DND-41 (cell line): ENCODE data around the gene TAOK3.
A peak's percentile ranks its signal among the peaks of the same experiment; 100 is the strongest.

Source experiments
- ATAC-seq: fragments of 200-7000 bp; cut with Tn5 transposase; 3 replicates; pipeline ENCODE4 v1.9.1; 2021; ENCODE audit warnings: low read depth; ENCODE audit not compliant: insufficient read depth
- DNase-seq: peaks from one replicate; pipeline ENCODE4 v3.0.0-alpha.2; 2020
- H2AFZ ChIP-seq: 2 replicates; pipeline ENCODE4 v1.6.0; 2012; ENCODE audit warnings: low read depth, low read length
- H3K27ac ChIP-seq: 2 replicates; pipeline ENCODE4 v1.5.1; 2012; ENCODE audit warnings: low read length, inconsistent platforms
- H3K27me3 ChIP-seq: fragments of 200-600 bp; sonication (generic); 2 replicates; pipeline ENCODE4 v1.6.0; 2012; ENCODE audit warnings: low read length, mild to moderate bottlenecking, inconsistent platforms; ENCODE audit not compliant: insufficient read depth, poor library complexity
- H3K36me3 ChIP-seq: 2 replicates; pipeline ENCODE4 v1.5.1; 2012; ENCODE audit warnings: low read length, inconsistent platforms; ENCODE audit not compliant: insufficient read depth
- H3K4me1 ChIP-seq: 2 replicates; pipeline ENCODE4 v1.5.1; 2012; ENCODE audit warnings: mild to moderate bottlenecking, low read length; ENCODE audit not compliant: insufficient read depth
- H3K4me2 ChIP-seq: 2 replicates; pipeline ENCODE4 v1.6.0; 2012; ENCODE audit warnings: mild to moderate bottlenecking, moderate library complexity, low read length, inconsistent platforms; ENCODE audit not compliant: insufficient read depth
- H3K4me3 ChIP-seq, 2 experiments: fragments of 200-600 bp in 1 of 2; shearing (Covaris generic) in 1 of 2; 2 replicates each; pipeline ENCODE4 v1.5.1; 2012 to 2016; ENCODE audit warnings: inconsistent platforms in 2 of 2, low read length in 2 of 2, mild to moderate bottlenecking in 2 of 2, low read depth in 1 of 2, moderate library complexity in 1 of 2
- H3K79me2 ChIP-seq: 2 replicates; pipeline ENCODE4 v1.6.0; 2012; ENCODE audit warnings: low read length, inconsistent platforms; ENCODE audit not compliant: insufficient read depth
- H3K9ac ChIP-seq: 2 replicates; pipeline ENCODE4 v1.6.0; 2012; ENCODE audit warnings: low read depth, mild to moderate bottlenecking, inconsistent platforms, low read length, moderate library complexity
- H3K9me3 ChIP-seq: 2 replicates; pipeline ENCODE4 v1.5.1; 2012; ENCODE audit warnings: low read length, moderate library complexity, mild to moderate bottlenecking, inconsistent platforms; ENCODE audit not compliant: insufficient read depth, severe bottlenecking
- H4K20me1 ChIP-seq: 2 replicates; pipeline ENCODE4 v1.6.0; 2012; ENCODE audit warnings: low read length; ENCODE audit not compliant: insufficient read depth
- EZH2 ChIP-seq: IDR thresholded peaks from 3 replicates; pipeline ENCODE4 v1.6.1; 2012; ENCODE audit warnings: borderline replicate concordance, low read depth, mild to moderate bottlenecking, moderate library complexity, low read length, inconsistent platforms; ENCODE audit not compliant: severe bottlenecking
- TF ChIP-seq, protein P1 (sequence below): IDR thresholded peaks from 2 replicates; pipeline ENCODE4 v1.5.1; 2012; ENCODE audit warnings: borderline replicate concordance, low read length, moderate library complexity, mild to moderate bottlenecking; ENCODE audit not compliant: poor library complexity, severe bottlenecking; ENCODE audit errors: extremely low read depth

The TAOK3 gene

DNA sequence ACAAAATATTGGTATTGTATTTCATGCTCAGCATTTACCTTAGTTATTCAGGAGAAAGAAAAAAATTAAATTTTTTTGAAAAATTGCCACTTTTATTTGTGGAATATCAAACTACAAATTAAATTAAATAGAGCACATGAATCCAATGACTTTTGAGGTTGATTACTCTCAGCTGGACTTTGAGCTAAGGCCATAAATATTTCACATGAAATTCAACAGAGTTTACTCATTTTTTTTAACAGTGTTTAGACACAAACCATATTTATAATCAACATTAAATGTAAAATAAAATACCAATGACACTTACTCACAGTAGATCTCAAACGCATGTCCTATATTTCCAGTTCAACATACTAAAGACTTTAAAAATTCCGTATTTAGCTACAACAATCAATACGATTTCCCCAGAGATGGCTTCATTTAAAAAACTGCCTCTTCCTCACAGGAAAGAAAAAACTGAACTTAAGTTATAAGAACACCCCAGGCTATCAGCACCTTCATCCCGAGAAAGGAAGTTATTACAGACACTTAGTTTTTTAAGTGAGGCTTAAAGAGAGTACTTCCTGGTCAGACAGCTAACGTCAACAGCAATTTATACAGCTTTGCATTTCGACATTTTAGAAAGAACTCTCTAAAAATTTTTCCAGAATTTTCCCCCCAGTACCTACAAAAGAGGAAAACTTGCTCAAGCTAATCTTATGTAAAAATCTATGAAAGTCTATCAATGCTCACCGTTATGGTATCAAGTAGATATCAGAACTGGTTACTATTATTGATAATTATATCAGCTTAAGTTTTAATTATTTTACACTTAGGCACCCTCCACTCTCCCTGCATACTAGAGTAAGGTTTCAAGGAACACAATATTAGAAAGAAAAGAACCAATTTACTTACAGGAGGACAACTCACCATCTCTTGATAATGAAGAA, 13.8 kb downstream of the TAOK3 start:
- Histone ChIP-seq H3K9me3 (no peaks in the 10 kb centered on the region), H3K36me3 (0 out of 2 replicates have a peak, but pooled peaks cover 10% of the 10 kb centered on the region), H3K4me1 (peaks cover 41% of the 10 kb centered on the region), H3K4me2 (peak overlapping the region; percentile 84), H2AFZ (peak overlapping the region; percentile 70), H3K9ac (peak overlapping the region; percentile 74), H3K27me3 (no peaks in the 10 kb centered on the region), H4K20me1 (no peaks in the 10 kb centered on the region), H3K4me3 (peak overlapping the region; percentile 66 to 71), H3K79me2 (peaks cover 57% of the 10 kb centered on the region), H3K27ac (peak overlapping the region; percentile 91)
- ATAC-seq (peak; percentile 59), DNase-seq (no peak)
- TF ChIP-seq EZH2 = no peak
- TF ChIP-seq, protein P1, sequence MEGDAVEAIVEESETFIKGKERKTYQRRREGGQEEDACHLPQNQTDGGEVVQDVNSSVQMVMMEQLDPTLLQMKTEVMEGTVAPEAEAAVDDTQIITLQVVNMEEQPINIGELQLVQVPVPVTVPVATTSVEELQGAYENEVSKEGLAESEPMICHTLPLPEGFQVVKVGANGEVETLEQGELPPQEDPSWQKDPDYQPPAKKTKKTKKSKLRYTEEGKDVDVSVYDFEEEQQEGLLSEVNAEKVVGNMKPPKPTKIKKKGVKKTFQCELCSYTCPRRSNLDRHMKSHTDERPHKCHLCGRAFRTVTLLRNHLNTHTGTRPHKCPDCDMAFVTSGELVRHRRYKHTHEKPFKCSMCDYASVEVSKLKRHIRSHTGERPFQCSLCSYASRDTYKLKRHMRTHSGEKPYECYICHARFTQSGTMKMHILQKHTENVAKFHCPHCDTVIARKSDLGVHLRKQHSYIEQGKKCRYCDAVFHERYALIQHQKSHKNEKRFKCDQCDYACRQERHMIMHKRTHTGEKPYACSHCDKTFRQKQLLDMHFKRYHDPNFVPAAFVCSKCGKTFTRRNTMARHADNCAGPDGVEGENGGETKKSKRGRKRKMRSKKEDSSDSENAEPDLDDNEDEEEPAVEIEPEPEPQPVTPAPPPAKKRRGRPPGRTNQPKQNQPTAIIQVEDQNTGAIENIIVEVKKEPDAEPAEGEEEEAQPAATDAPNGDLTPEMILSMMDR = no peak

DNA sequence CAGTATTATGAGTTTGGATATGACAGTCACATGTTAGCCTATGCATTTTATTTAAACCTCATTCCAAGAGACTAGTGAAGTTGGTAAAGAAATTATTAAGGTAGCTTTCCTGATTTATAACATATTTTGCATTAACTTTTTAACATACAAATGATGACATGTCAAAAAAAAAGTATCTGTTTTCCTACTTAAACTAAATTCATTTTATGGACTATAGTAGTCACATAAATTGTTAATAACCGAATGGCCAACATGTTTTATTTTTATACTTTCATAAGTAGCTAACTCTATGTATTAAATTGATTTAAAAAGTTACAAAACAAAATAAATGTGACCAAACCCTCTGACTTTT, 14.7 kb downstream of the TAOK3 start:
- Histone ChIP-seq H3K4me1 (peaks cover 44% of the 10 kb centered on the region), H3K36me3 (0 out of 2 replicates have a peak, but pooled peaks cover 12% of the 10 kb centered on the region), H3K9me3 (no peaks in the 10 kb centered on the region), H3K4me3 (peak overlapping the region; percentile 66 to 71; a peak in 3 of 4 replicates), H2AFZ (no peak overlapping the region), H3K9ac (peak overlapping the region; percentile 74), H3K4me2 (peak overlapping the region; percentile 84), H4K20me1 (0 out of 2 replicates have a peak, but pooled peaks cover 6% of the 10 kb centered on the region), H3K27ac (peak overlapping the region; percentile 91), H3K27me3 (no peaks in the 10 kb centered on the region), H3K79me2 (peaks cover 66% of the 10 kb centered on the region)
- ATAC-seq = no peak
- no peak for DNase-seq
- TF ChIP-seq EZH2 = no peak
- TF ChIP-seq, protein P1 = no peak

DNA sequence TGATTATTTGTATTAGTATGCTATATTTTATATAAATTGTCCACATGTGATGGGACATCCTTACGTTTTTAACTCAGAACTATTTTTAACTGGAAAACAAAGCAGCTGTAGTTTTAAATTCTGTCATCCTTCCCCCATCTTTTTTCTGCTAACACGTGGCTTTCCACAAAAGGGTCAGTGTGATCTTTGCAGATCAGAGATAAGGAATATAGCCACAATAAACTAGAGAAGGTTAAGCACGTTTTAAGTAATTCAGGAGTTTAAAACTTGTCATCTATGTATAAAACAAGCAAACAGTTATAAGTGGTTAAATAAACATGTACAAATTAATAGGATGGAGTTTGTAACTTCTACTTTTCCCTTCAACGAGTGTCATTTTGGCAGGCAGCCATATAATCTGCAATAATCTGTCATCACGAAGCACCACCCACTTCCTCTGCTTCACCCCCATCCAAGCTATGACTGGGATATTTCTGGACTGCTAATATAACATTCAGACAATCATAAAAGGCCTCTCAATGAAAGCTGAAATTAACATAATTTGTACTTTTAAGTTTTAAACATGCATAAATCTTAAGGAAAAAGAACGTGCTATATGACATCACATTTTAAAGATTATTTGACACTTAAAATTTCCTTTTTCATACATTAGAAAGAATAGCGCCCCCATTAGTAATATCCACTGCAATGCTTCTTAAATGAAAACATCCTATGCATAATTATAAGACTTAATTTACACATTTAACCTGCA, 15.3 kb downstream of the TAOK3 start:
- Histone ChIP-seq H2AFZ (0 out of 2 replicates have a peak overlapping the region, but pooled peaks have one; percentile 56), H3K27me3 (no peaks in the 10 kb centered on the region), H3K36me3 (peaks cover 12% of the 10 kb centered on the region; the same call in 1 of the 2 replicates), H3K9me3 (no peaks in the 10 kb centered on the region), H3K4me1 (peaks cover 44% of the 10 kb centered on the region), H3K4me3 (peak overlapping the region; percentile 66 to 71; a peak in 3 of 4 replicates), H4K20me1 (0 out of 2 replicates have a peak, but pooled peaks cover 6% of the 10 kb centered on the region), H3K27ac (peak overlapping the region; percentile 91), H3K79me2 (peaks cover 72% of the 10 kb centered on the region), H3K9ac (peak overlapping the region; percentile 74), H3K4me2 (peak overlapping the region; percentile 84)
- TF ChIP-seq, protein P1 = peak; percentile 56
- TF ChIP-seq EZH2 = no peak
- peak; percentile 73 for ATAC-seq
- peak; percentile 74 for DNase-seq
